IMR-90 (cell line): ENCODE measurements around the gene ACVR1B. TPM values are rescaled to one million over a fixed set of nuclear protein-coding genes. Genes with fewer than 3 reads are reported as not detected.

Experiments
- ATAC-seq: fragments of 200-7000 bp; cut with Tn5 transposase; 2 replicates; pipeline ENCODE4 v1.9.1; 2020; ENCODE audit warnings: low read depth, mild to moderate bottlenecking, moderate library complexity
- BruUV-seq: library from RNA; stranded (reverse); fragments of 400-500 nt; replicated peaks from 2 replicates; lab custom pipeline; 2021; lab: Mats Ljungman, UMichigan
- CTCF ChIA-PET: fragments of 300-600 bp; formaldehyde crosslinking; extraction: SDS; loops from one replicate; lab custom pipeline; 2021; ENCODE audit warnings: antibody characterized with exemption; lab: Yijun Ruan, JAX
- POLR2A ChIA-PET: fragments of 300-600 bp; sonication (Branson Sonifier 250); formaldehyde crosslinking; loops from one replicate; lab custom pipeline; 2022; ENCODE audit warnings: antibody characterized with exemption; ENCODE audit not compliant: unreplicated experiment; lab: Charles Lee
- DNase-seq: peaks from one replicate; pipeline ENCODE4 v3.0.0; 2013
- H2AFZ ChIP-seq: replicated peaks from 2 replicates; pipeline ENCODE3; 2013; ENCODE audit warnings: low read length, mild to moderate bottlenecking; ENCODE audit not compliant: poor library complexity
- H2AK5ac ChIP-seq: 2 replicates; pipeline ENCODE4 v1.6.1; 2013; ENCODE audit warnings: low read depth, low read length, inconsistent platforms
- H2AK9ac ChIP-seq: replicated peaks from 2 replicates; pipeline ENCODE3; 2013; ENCODE audit warnings: mild to moderate bottlenecking, low read depth, low read length, moderate library complexity; ENCODE audit not compliant: poor library complexity
- H2BK120ac ChIP-seq: 2 replicates; pipeline ENCODE4 v1.6.1; 2013; ENCODE audit warnings: low read depth, low read length, inconsistent platforms
- H2BK15ac ChIP-seq: 3 replicates; pipeline ENCODE4 v1.6.1; 2013; ENCODE audit warnings: low read depth, low read length, inconsistent platforms
- H2BK20ac ChIP-seq: 2 replicates; pipeline ENCODE4 v1.6.1; 2013; ENCODE audit warnings: low read depth, mild to moderate bottlenecking, inconsistent platforms, low read length, moderate library complexity
- H2BK5ac ChIP-seq: 2 replicates; pipeline ENCODE4 v1.6.1; 2013; ENCODE audit warnings: mild to moderate bottlenecking, low read depth, low read length, inconsistent platforms; ENCODE audit not compliant: poor library complexity, severe bottlenecking
- H3K14ac ChIP-seq: replicated peaks from 2 replicates; pipeline ENCODE4 v1.6.1; 2013; ENCODE audit warnings: low read depth, low read length, inconsistent platforms
- H3K18ac ChIP-seq: 2 replicates; pipeline ENCODE4 v1.6.1; 2013; ENCODE audit warnings: low read depth, low read length, control low read depth
- H3K23ac ChIP-seq: 2 replicates; pipeline ENCODE4 v1.6.1; 2013; ENCODE audit warnings: low read depth, low read length, inconsistent platforms
- H3K27ac ChIP-seq: 2 replicates; pipeline ENCODE4 v1.5.1; 2013; ENCODE audit warnings: mild to moderate bottlenecking, control low read depth, low read length; ENCODE audit not compliant: insufficient read depth
- H3K27me3 ChIP-seq: 2 replicates; pipeline ENCODE4 v1.6.1; 2013; ENCODE audit warnings: low read length; ENCODE audit not compliant: control insufficient read depth, insufficient read depth
- H3K36me3 ChIP-seq: 2 replicates; pipeline ENCODE4 v1.6.1; 2013; ENCODE audit warnings: low read length, mixed read lengths; ENCODE audit not compliant: control insufficient read depth, insufficient read depth
- H3K4ac ChIP-seq: 2 replicates; pipeline ENCODE4 v1.6.1; 2013; ENCODE audit warnings: low read depth, low read length, inconsistent platforms
- H3K4me1 ChIP-seq: 2 replicates; pipeline ENCODE4 v1.6.1; 2013; ENCODE audit warnings: low read length, mixed read lengths; ENCODE audit not compliant: control insufficient read depth, insufficient read depth
- H3K4me2 ChIP-seq: 2 replicates; pipeline ENCODE4 v1.6.1; 2013; ENCODE audit warnings: low read depth, mild to moderate bottlenecking, control low read depth, low read length, moderate library complexity
- H3K4me3 ChIP-seq: 2 replicates; pipeline ENCODE4 v1.5.1; 2013; ENCODE audit warnings: low read depth, mild to moderate bottlenecking, control low read depth, low read length, moderate library complexity; ENCODE audit not compliant: insufficient read depth
- H3K56ac ChIP-seq: 2 replicates; pipeline ENCODE4 v1.6.1; 2013; ENCODE audit warnings: low read length, inconsistent platforms; ENCODE audit not compliant: insufficient read depth; ENCODE audit errors: extremely low read depth
- H3K79me1 ChIP-seq, 2 experiments: 2 replicates each; pipeline ENCODE4 v1.6.1; 2013; ENCODE audit warnings: low read length in 2 of 2, inconsistent platforms in 1 of 2, low read depth in 1 of 2
- H3K9ac ChIP-seq: 2 replicates; pipeline ENCODE4 v1.6.1; 2013; ENCODE audit warnings: low read depth, low read length, control low read depth
- H3K9me1 ChIP-seq: 2 replicates; pipeline ENCODE4 v1.6.1; 2013; ENCODE audit warnings: low read length, inconsistent platforms; ENCODE audit not compliant: insufficient read depth
- H3K9me3 ChIP-seq: 2 replicates; pipeline ENCODE4 v1.6.1; 2013; ENCODE audit warnings: low read length; ENCODE audit not compliant: control insufficient read depth, insufficient read depth
- H4K20me1 ChIP-seq: 2 replicates; pipeline ENCODE4 v1.6.1; 2013; ENCODE audit warnings: low read length, inconsistent platforms; ENCODE audit not compliant: insufficient read depth
- H4K5ac ChIP-seq: 2 replicates; pipeline ENCODE4 v1.6.1; 2013; ENCODE audit warnings: mild to moderate bottlenecking, low read depth, low read length, control low read depth
- H4K8ac ChIP-seq, 2 experiments: 2 replicates each; pipeline ENCODE4 v1.6.1; 2013; ENCODE audit warnings: low read depth in 2 of 2, low read length in 2 of 2, control low read depth in 1 of 2, inconsistent platforms in 1 of 2
- H4K91ac ChIP-seq: 2 replicates; pipeline ENCODE4 v1.6.1; 2013; ENCODE audit warnings: low read depth, low read length, inconsistent platforms; ENCODE audit not compliant: insufficient read depth
- BHLHE40 ChIP-seq: fragments of 150-350 bp; IDR thresholded peaks from 2 replicates; pipeline ENCODE4 v1.6.1; 2016; ENCODE audit warnings: mild to moderate bottlenecking, low read depth, low read length
- CEBPB ChIP-seq: IDR thresholded peaks from 2 replicates; pipeline ENCODE4 v1.6.1; 2012; ENCODE audit warnings: low read depth, low read length, improper control_type of control experiment
- CHD1 ChIP-seq: IDR thresholded peaks from 2 replicates; pipeline ENCODE4 v1.6.1; 2012; ENCODE audit warnings: low read depth, low read length, improper control_type of control experiment
- CTCF ChIP-seq: conservative IDR thresholded peaks from 2 replicates; pipeline ENCODE4 v1.5.1; 2012; ENCODE audit warnings: mild to moderate bottlenecking, low read depth, low read length, improper control_type of control experiment
- FOS ChIP-seq: fragments of 150-350 bp; IDR thresholded peaks from 2 replicates; pipeline ENCODE4 v1.6.1; 2016; ENCODE audit warnings: low read depth, low read length
- MAFK ChIP-seq: IDR thresholded peaks from 2 replicates; pipeline ENCODE4 v1.6.1; 2012; ENCODE audit warnings: low read depth, low read length, improper control_type of control experiment
- MAZ ChIP-seq: IDR thresholded peaks from 2 replicates; pipeline ENCODE4 v1.6.1; 2012; ENCODE audit warnings: low read depth, mild to moderate bottlenecking, low read length, improper control_type of control experiment, moderate library complexity, borderline replicate concordance
- MXI1 ChIP-seq: IDR thresholded peaks from 2 replicates; pipeline ENCODE4 v1.6.1; 2012; ENCODE audit warnings: low read depth, mild to moderate bottlenecking, low read length, moderate library complexity, borderline replicate concordance
- NFE2L2 ChIP-seq: fragments of 150-350 bp; IDR thresholded peaks from 2 replicates; pipeline ENCODE4 v1.6.1; 2016; ENCODE audit warnings: low read depth, mild to moderate bottlenecking, low read length
- POLR2A ChIP-seq: IDR thresholded peaks from 2 replicates; pipeline ENCODE4 v1.6.1; 2012; ENCODE audit warnings: mild to moderate bottlenecking, low read depth, low read length
- RAD21 ChIP-seq: IDR thresholded peaks from 2 replicates; pipeline ENCODE4 v1.6.1; 2012; ENCODE audit warnings: low read length, improper control_type of control experiment
- RCOR1 ChIP-seq: IDR thresholded peaks from 2 replicates; pipeline ENCODE4 v1.6.1; 2012; ENCODE audit warnings: mild to moderate bottlenecking, low read length, improper control_type of control experiment; ENCODE audit not compliant: insufficient replicate concordance
- RFX5 ChIP-seq: IDR thresholded peaks from 2 replicates; pipeline ENCODE4 v1.8.0; 2012; ENCODE audit warnings: low read depth, mild to moderate bottlenecking, low read length, moderate library complexity
- SMC3 ChIP-seq: fragments of 150-350 bp; IDR thresholded peaks from 2 replicates; pipeline ENCODE4 v1.6.1; 2016; ENCODE audit warnings: low read depth, mild to moderate bottlenecking, antibody characterized with exemption, low read length, moderate library complexity
- whole genome bisulfite sequencing, 2 experiments: methylation state at CpG; one replicate each; pipeline versions ENCODE4 v1.1.5 to v1.1.7; 2013; ENCODE audit warnings: missing lambda C conversion rate in 2 of 2; ENCODE audit not compliant: insufficient read length in 1 of 2; ENCODE audit errors: extremely low coverage in 2 of 2; 5-methylcytosine and 5-hydroxymethylcytosine counted together
- dilution Hi-C: fragments of 300-500 bp; cut with HindIII; formaldehyde crosslinking; loops from one replicate; pipeline ENCODE4 v1.14.3; 2018; ENCODE audit warnings: low sequenced_read_pairs; ENCODE audit not compliant: unreplicated experiment
- in situ Hi-C: fragments of 300-500 bp; cut with MboI; formaldehyde crosslinking; loops from 3 replicates; pipeline ENCODE4 v1.14.3; 2019; ENCODE audit warnings: low sequenced_read_pairs, inconsistent platforms, mixed read lengths
- intact Hi-C: fragments of 100-400 bp; cut with micrococcal nuclease; formaldehyde crosslinking; loops from 2 replicates; pipeline ENCODE4 v1.10.0; 2022
- polyA plus RNA-seq, 3 experiments: library from polyadenylated mRNA; depleted of rRNA; stranded (reverse); fragments of >200 nt; gene quantifications; 2 replicates each; pipeline ENCODE4 v1.2.3, GENCODE V29; 2012; ENCODE audit warnings: low replicate concordance in 1 of 3
- total RNA-seq: library from RNA; depleted of rRNA; stranded (reverse); fragments of >200 nt; gene quantifications from 2 replicates; pipeline ENCODE4 v1.2.3, GENCODE V29; 2012
- TF ChIP-seq, protein P1 (sequence below): fragments of 150-350 bp; IDR thresholded peaks from 2 replicates; pipeline ENCODE4 v1.6.1; 2017; ENCODE audit warnings: mild to moderate bottlenecking, antibody characterized with exemption, low read length, low read depth
- TF ChIP-seq, protein P2 (sequence below): fragments of 150-350 bp; IDR thresholded peaks from 2 replicates; pipeline ENCODE4 v1.6.1; 2016; ENCODE audit warnings: low read depth, mild to moderate bottlenecking, low read length, moderate library complexity, borderline replicate concordance

ACVR1B gene
- total and polyA plus RNA-seq, 2 of the 4 experiments (the other 2 are of a cell fraction), result 5.7 to 13.6 TPM

DNA sequence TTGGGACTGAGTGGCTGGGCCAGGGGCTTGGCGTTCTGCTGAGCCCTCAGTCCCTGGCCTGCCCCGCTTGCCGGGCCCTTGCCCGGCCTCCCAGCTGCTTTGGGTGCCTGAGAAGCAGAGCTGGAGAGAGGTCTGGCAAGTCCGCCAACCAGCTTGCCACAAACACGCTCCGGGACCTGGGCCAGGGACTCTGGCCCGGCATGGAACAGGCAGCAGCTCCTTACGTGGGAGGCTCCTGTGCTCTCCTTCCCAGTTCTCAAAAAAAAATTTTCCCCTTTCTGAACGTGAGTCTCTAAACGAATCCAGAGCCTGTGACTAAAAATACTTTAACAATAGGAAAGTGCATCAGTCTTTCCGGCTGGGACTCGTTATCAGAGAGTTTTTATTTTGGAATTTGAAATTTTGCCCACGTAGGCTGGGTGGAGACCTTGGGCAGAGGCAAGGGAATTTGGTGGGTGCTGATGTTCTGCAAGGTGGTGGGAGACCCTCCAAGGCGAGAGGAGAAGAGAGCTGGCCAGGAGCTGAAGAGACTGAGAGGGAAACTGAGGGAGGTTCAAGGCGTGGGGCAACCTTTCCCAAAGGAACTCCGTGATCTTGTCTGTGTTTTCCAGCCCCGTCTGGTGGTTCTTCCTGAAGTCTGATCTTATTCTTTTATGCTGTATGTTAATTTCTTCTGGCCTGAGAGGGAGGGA lies 92.9 kb downstream of the ACVR1B start:
- dilution Hi-C loops, result no loop called here

More for the DNA sequence above, 92.9 kb downstream of the ACVR1B start:
- Histone ChIP-seq H4K91ac (no peak overlapping the region), H2BK5ac (no peak overlapping the region), H2BK15ac (no peak overlapping the region), H4K5ac (no peak overlapping the region), H4K20me1 (peaks cover 25% of the 10 kb centered on the region), H3K23ac (no peak overlapping the region), H3K4me2 (no peak overlapping the region), H3K4me1 (no peaks in the 10 kb centered on the region), H2BK120ac (no peak overlapping the region), H3K18ac (no peak overlapping the region), H3K4me3 (no peak overlapping the region), H2AK5ac (no peak overlapping the region), H3K4ac (no peak overlapping the region), H4K8ac (no peak overlapping the region), H2AFZ (no peak overlapping the region), H3K27ac (no peak overlapping the region), H3K56ac (no peak overlapping the region), H3K79me1 (peaks cover 7 to 76% of the 10 kb centered on the region in 2 experiments; a peak in 3 of 4 replicates), H3K9me3 (no peaks in the 10 kb centered on the region), H3K36me3 (peaks cover 3% of the 10 kb centered on the region; the same call in 1 of the 2 replicates), H3K9me1 (peaks cover 22% of the 10 kb centered on the region), H3K14ac (no peak overlapping the region), H2BK20ac (no peak overlapping the region), H2AK9ac (no peak overlapping the region), H3K27me3 (no peaks in the 10 kb centered on the region), H3K9ac (no peak overlapping the region)
- ChIA-PET CTCF (no interaction called here), POLR2A (no interaction called here)
- intact Hi-C loops (no loop called here), in situ Hi-C loops (no loop called here)
- no TSS peak for BruUV-seq
- ATAC-seq (no peak), DNase-seq (no peak)
- TF ChIP-seq MAFK (no peak), RAD21 (no peak), CTCF (no peak), MXI1 (no peak), CHD1 (no peak), RFX5 (no peak), NFE2L2 (no peak), SMC3 (no peak), FOS (no peak), BHLHE40 (no peak), CEBPB (no peak), POLR2A (no peak), RCOR1 (no peak), MAZ (no peak)
- TF ChIP-seq, protein P1, sequence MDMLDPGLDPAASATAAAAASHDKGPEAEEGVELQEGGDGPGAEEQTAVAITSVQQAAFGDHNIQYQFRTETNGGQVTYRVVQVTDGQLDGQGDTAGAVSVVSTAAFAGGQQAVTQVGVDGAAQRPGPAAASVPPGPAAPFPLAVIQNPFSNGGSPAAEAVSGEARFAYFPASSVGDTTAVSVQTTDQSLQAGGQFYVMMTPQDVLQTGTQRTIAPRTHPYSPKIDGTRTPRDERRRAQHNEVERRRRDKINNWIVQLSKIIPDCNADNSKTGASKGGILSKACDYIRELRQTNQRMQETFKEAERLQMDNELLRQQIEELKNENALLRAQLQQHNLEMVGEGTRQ, result no peak
- TF ChIP-seq, protein P2, sequence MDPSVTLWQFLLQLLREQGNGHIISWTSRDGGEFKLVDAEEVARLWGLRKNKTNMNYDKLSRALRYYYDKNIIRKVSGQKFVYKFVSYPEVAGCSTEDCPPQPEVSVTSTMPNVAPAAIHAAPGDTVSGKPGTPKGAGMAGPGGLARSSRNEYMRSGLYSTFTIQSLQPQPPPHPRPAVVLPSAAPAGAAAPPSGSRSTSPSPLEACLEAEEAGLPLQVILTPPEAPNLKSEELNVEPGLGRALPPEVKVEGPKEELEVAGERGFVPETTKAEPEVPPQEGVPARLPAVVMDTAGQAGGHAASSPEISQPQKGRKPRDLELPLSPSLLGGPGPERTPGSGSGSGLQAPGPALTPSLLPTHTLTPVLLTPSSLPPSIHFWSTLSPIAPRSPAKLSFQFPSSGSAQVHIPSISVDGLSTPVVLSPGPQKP, result no peak
- 83% methylated on average over 7 of the region's 18 CpGs; no CpG with 5 or more reads in 1 of the 2 experiments for WGBS, 2 experiments
